Karpas-422 (cell line): ENCODE results near the gene PPARGC1A. TPM values are rescaled to one million over a fixed set of nuclear protein-coding genes. Genes with fewer than 3 reads are reported as not detected.

Source experiments
- DNase-seq: peaks from one replicate; pipeline ENCODE4 v3.0.0-alpha.2; 2015
- H2AFZ ChIP-seq: fragments of 200-600 bp; sonication (generic); 2 replicates; pipeline ENCODE4 v1.6.1; 2014; ENCODE audit warnings: antibody characterized with exemption, low read length, mixed read lengths
- H3K27ac ChIP-seq: fragments of 200-600 bp; sonication (generic); 2 replicates; pipeline ENCODE4 v1.5.1; 2014; ENCODE audit warnings: mild to moderate bottlenecking, low read length, moderate library complexity
- H3K27me3 ChIP-seq: fragments of 200-600 bp; sonication (generic); 2 replicates; pipeline ENCODE4 v1.6.1; 2014; ENCODE audit warnings: low read length, mixed read lengths
- H3K36me3 ChIP-seq: fragments of 200-600 bp; sonication (generic); 2 replicates; pipeline ENCODE4 v1.6.1; 2014; ENCODE audit warnings: low read length, mixed read lengths; ENCODE audit not compliant: insufficient read depth
- H3K4me1 ChIP-seq: fragments of 200-600 bp; sonication (generic); 2 replicates; pipeline ENCODE4 v1.6.1; 2014; ENCODE audit warnings: mild to moderate bottlenecking, low read length, mixed read lengths
- H3K4me2 ChIP-seq: fragments of 200-600 bp; sonication (generic); 2 replicates; pipeline ENCODE4 v1.6.1; 2014; ENCODE audit warnings: low read length, low read depth, mild to moderate bottlenecking; ENCODE audit not compliant: poor library complexity, severe bottlenecking
- H3K4me3 ChIP-seq: fragments of 200-600 bp; sonication (generic); 2 replicates; pipeline ENCODE4 v1.5.1; 2014; ENCODE audit warnings: mild to moderate bottlenecking, antibody characterized with exemption, low read length, mixed read lengths
- H3K79me2 ChIP-seq: fragments of 200-600 bp; sonication (generic); 2 replicates; pipeline ENCODE4 v1.6.1; 2014; ENCODE audit warnings: mild to moderate bottlenecking, low read length, mixed read lengths
- H3K9ac ChIP-seq: fragments of 200-600 bp; sonication (generic); 2 replicates; pipeline ENCODE4 v1.6.0; 2014; ENCODE audit warnings: low read length
- H3K9me2 ChIP-seq: fragments of 200-600 bp; sonication (generic), shearing (Covaris generic); replicated peaks from 2 replicates; pipeline ENCODE4 v1.6.0; 2014; ENCODE audit warnings: mild to moderate bottlenecking, low read length, moderate library complexity; ENCODE audit not compliant: insufficient read depth
- H3K9me3 ChIP-seq: fragments of 300-700, 200-600 bp; sonication (generic); 2 replicates; pipeline ENCODE4 v1.6.1; 2014; ENCODE audit warnings: low read length, mixed read lengths
- H4K20me1 ChIP-seq: fragments of 200-600 bp; sonication (generic); 2 replicates; pipeline ENCODE4 v1.6.1; 2014; ENCODE audit warnings: mild to moderate bottlenecking, antibody characterized with exemption, low read length, low read depth; ENCODE audit not compliant: insufficient read depth
- total RNA-seq: library from RNA; depleted of rRNA; stranded (reverse); fragments of >200 nt; shearing (Covaris generic); gene quantifications from 2 replicates; pipeline ENCODE4 v1.2.3, GENCODE V29; 2014; ENCODE audit warnings: low replicate concordance

PPARGC1A gene
- total RNA-seq, 1 experiment from 2014 or later = not detected

DNA sequence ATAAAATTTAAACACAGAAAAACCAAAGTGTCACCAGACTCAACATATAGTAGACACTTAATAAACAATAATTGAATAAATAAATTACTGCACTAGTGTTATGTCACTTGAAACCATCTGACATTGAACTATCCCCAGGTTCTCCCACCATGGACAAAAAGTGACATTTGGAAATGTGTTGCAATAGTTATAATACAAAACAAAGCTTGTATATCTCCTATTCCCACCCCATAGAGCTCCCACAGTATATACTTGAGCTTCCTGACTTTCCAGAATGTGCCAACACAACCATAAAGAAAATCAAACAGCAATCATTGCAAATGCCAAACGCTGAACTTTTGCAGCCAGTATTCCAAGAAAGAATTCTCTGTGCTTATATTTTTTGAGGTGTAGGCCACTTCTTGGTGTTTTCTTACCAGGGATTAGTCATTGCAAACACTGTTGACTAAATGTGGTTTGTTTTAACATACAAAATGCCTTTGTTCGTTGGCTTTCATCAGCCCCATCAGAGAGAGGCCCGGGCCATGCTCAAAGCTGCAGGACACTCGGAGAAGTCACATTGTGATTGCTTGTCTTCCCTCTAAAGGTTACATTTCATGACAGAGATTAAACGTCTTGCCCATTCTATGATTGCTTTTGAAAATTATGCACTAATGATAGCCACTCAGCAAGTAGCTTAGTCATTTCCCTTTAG is 33.8 kb downstream of the PPARGC1A start:
- Histone ChIP-seq H3K79me2 (no peaks in the 10 kb centered on the region), H3K9ac (no peak overlapping the region), H3K27ac (no peak overlapping the region), H3K4me3 (no peak overlapping the region), H3K9me3 (no peaks in the 10 kb centered on the region), H3K9me2 (no peaks in the 10 kb centered on the region), H3K36me3 (no peaks in the 10 kb centered on the region), H4K20me1 (no peaks in the 10 kb centered on the region), H3K4me1 (no peaks in the 10 kb centered on the region), H2AFZ (no peak overlapping the region), H3K27me3 (no peaks in the 10 kb centered on the region), H3K4me2 (no peak overlapping the region)
- no peak for DNase-seq

- H4K20me1 ChIP-seq = no peaks in the 10 kb centered on the region
- H3K9ac ChIP-seq = no peak overlapping the region
- H3K9me3 ChIP-seq = no peaks in the 10 kb centered on the region
- H2AFZ ChIP-seq = no peak overlapping the region
- DNase-seq = no peak
- H3K9me2 ChIP-seq = no peaks in the 10 kb centered on the region
- H3K4me2 ChIP-seq = no peak overlapping the region
- H3K27me3 ChIP-seq = no peaks in the 10 kb centered on the region
- no peak overlapping the region for H3K27ac ChIP-seq
- no peaks in the 10 kb centered on the region for H3K4me1 ChIP-seq
- H3K4me3 ChIP-seq = no peak overlapping the region
- H3K79me2 ChIP-seq = no peaks in the 10 kb centered on the region
- no peaks in the 10 kb centered on the region for H3K36me3 ChIP-seq
Observed at GRCh38 chr4:23853986-23854660, 35.7 kb downstream of the PPARGC1A start.

- Histone ChIP-seq H4K20me1 (no peaks in the 10 kb centered on the region), H3K27ac (no peak overlapping the region), H3K4me3 (no peak overlapping the region), H3K9me3 (no peaks in the 10 kb centered on the region), H3K79me2 (no peaks in the 10 kb centered on the region), H3K27me3 (no peaks in the 10 kb centered on the region), H3K9me2 (no peaks in the 10 kb centered on the region), H3K4me1 (no peaks in the 10 kb centered on the region), H3K4me2 (no peak overlapping the region), H2AFZ (no peak overlapping the region), H3K36me3 (no peaks in the 10 kb centered on the region), H3K9ac (no peak overlapping the region)
- no peak for DNase-seq
Observed at GRCh38 chr4:23851464-23851863, 38.4 kb downstream of the PPARGC1A start.

GRCh38 chr4:23847158-23847557 is 42.7 kb downstream of the PPARGC1A start:
- H4K20me1 ChIP-seq = no peaks in the 10 kb centered on the region
- no peak overlapping the region for H3K4me3 ChIP-seq
- H3K4me2 ChIP-seq = no peak overlapping the region
- no peaks in the 10 kb centered on the region for H3K79me2 ChIP-seq
- H3K9ac ChIP-seq = no peak overlapping the region
- H3K36me3 ChIP-seq = no peaks in the 10 kb centered on the region
- H3K27ac ChIP-seq = no peak overlapping the region
- DNase-seq = no peak
- no peaks in the 10 kb centered on the region for H3K27me3 ChIP-seq
- no peaks in the 10 kb centered on the region for H3K9me3 ChIP-seq
- no peaks in the 10 kb centered on the region for H3K9me2 ChIP-seq
- H3K4me1 ChIP-seq = no peaks in the 10 kb centered on the region
- H2AFZ ChIP-seq = no peak overlapping the region

- Histone ChIP-seq H3K4me1 (no peaks in the 10 kb centered on the region), H3K9me2 (no peaks in the 10 kb centered on the region), H3K79me2 (no peaks in the 10 kb centered on the region), H3K4me2 (no peak overlapping the region), H3K4me3 (no peak overlapping the region), H3K27me3 (no peaks in the 10 kb centered on the region), H3K9ac (no peak overlapping the region), H2AFZ (no peak overlapping the region), H3K9me3 (no peaks in the 10 kb centered on the region), H3K36me3 (no peaks in the 10 kb centered on the region), H4K20me1 (no peaks in the 10 kb centered on the region), H3K27ac (no peak overlapping the region)
- DNase-seq = no peak
Observed at GRCh38 chr4:23844961-23845360, 44.9 kb downstream of the PPARGC1A start.

DNA sequence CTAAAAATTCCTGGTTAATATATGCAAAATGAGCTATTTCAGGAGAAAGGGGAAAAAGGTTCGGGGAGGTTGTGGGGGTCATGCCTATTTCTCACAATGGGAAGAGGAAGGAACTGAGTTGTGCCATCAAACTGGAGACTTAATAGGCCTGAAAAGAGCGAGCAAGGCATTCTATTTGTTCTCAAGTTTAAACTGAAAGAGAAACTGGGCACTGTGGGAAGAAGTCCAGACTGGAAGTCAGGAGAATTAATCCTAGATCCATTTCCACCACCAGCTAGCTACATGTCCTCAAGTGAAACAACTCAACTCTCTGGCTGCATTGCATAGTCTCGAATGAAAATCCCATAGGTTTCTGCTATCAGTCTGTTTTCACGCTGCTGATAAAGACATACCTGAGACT is 50.6 kb downstream of the PPARGC1A start:
- no peaks in the 10 kb centered on the region for H3K9me3 ChIP-seq
- no peak for DNase-seq
- H3K4me3 ChIP-seq = no peak overlapping the region
- H3K27me3 ChIP-seq = no peaks in the 10 kb centered on the region
- no peaks in the 10 kb centered on the region for H3K79me2 ChIP-seq
- no peaks in the 10 kb centered on the region for H3K4me1 ChIP-seq
- H3K36me3 ChIP-seq = no peaks in the 10 kb centered on the region
- H3K9ac ChIP-seq = no peak overlapping the region
- H3K9me2 ChIP-seq = no peaks in the 10 kb centered on the region
- H2AFZ ChIP-seq = no peak overlapping the region
- no peak overlapping the region for H3K27ac ChIP-seq
- no peaks in the 10 kb centered on the region for H4K20me1 ChIP-seq
- no peak overlapping the region for H3K4me2 ChIP-seq

DNA sequence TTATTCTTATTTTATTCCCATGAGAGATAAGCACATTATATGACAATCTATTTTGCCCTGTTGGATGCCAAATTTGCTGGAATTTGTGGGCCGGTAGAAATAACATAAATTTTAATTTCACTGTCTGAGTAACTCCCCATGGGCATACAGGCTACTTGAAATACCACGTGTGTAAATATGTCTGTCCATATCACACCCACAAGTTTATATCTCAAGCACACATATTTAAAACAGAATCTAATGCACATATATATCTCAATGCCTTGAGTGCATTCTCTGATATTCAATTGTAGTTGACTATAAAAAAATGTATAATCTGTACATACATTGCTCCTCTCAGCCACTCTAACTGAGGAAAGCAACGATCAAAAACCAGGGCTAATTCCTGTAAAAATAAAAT is 51.2 kb downstream of the PPARGC1A start:
- no peaks in the 10 kb centered on the region for H3K9me2 ChIP-seq

DNA sequence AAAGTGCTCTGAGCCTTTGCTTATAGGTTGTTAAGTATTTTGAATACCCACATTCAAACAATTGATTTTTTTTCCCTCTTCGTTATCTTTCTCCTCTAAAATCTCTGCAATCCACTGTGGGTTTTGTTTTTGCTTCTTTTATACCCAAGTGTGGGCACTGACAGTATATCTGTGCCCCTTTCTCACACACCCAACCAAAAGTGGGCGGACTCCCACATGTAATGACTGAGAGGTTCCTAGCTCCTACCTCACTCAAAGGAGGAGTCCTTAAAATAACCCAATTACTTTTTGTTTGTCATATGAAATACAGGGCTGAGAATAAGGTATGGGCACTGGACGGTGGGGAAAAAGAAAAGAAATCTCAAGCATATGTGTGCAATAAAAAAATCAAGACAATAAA is 51.7 kb downstream of the PPARGC1A start:
- H3K36me3 ChIP-seq = no peaks in the 10 kb centered on the region
- no peak overlapping the region for H3K4me3 ChIP-seq
- no peak overlapping the region for H3K27ac ChIP-seq

More for the DNA sequence above, 51.2 kb downstream of the PPARGC1A start:
- H3K27me3 ChIP-seq = no peaks in the 10 kb centered on the region
- H2AFZ ChIP-seq = no peak overlapping the region
- no peaks in the 10 kb centered on the region for H4K20me1 ChIP-seq
- no peak for DNase-seq
- no peaks in the 10 kb centered on the region for H3K36me3 ChIP-seq
- H3K4me1 ChIP-seq = no peaks in the 10 kb centered on the region
- no peak overlapping the region for H3K4me3 ChIP-seq
- no peak overlapping the region for H3K4me2 ChIP-seq
- H3K79me2 ChIP-seq = no peaks in the 10 kb centered on the region
- H3K27ac ChIP-seq = no peak overlapping the region
- no peaks in the 10 kb centered on the region for H3K9me3 ChIP-seq
- no peak overlapping the region for H3K9ac ChIP-seq

More for the DNA sequence above, 51.7 kb downstream of the PPARGC1A start:
- Histone ChIP-seq H3K79me2 (no peaks in the 10 kb centered on the region), H3K27me3 (no peaks in the 10 kb centered on the region), H3K4me1 (no peaks in the 10 kb centered on the region), H3K9ac (no peak overlapping the region), H4K20me1 (no peaks in the 10 kb centered on the region), H2AFZ (no peak overlapping the region), H3K9me2 (no peaks in the 10 kb centered on the region), H3K4me2 (no peak overlapping the region), H3K9me3 (no peaks in the 10 kb centered on the region)
- no peak for DNase-seq
